MCF 10A (cell line): ENCODE measurements around the gene NTF4. TPM values are rescaled to one million over a fixed set of nuclear protein-coding genes. Genes with fewer than 3 reads are reported as not detected.
"Not testable (repeated sequence)": the region's sequence is repeated elsewhere in the genome, so short reads cannot be mapped to it uniquely, and the experiment has no call there.

ENCODE experiments used
- BruUV-seq: library from RNA; stranded (reverse); fragments of 400-500 nt; replicated peaks from 2 replicates; lab custom pipeline; 2021; lab: Mats Ljungman, UMichigan
- CTCF ChIA-PET: fragments of 300-600 bp; sonication (Branson Sonifier 250); formaldehyde crosslinking; extraction: SDS; loops from one replicate; lab custom pipeline; 2021; ENCODE audit warnings: antibody characterized with exemption, inconsistent platforms; lab: Yijun Ruan, JAX
- POLR2A ChIA-PET: fragments of 300-600, 350-650 bp; sonication (Branson Sonifier 250); formaldehyde crosslinking; extraction: SDS; loops from one replicate; lab custom pipeline; 2020; ENCODE audit warnings: antibody characterized with exemption, inconsistent platforms; lab: Yijun Ruan, JAX
- DNase-seq: peaks from one replicate; pipeline ENCODE4 v3.0.0-alpha.2; 2018; ENCODE audit not compliant: unreplicated experiment
- H3K27ac Mint-ChIP-seq: one replicate; pipeline ENCODE4 v1.8.0; 2022; ENCODE audit warnings: mild to moderate bottlenecking, low read depth, mixed read lengths; ENCODE audit not compliant: unreplicated experiment
- H3K27me3 Mint-ChIP-seq: one replicate; pipeline ENCODE4 v1.8.0; 2022; ENCODE audit warnings: mixed read lengths; ENCODE audit not compliant: insufficient read depth, unreplicated experiment
- H3K36me3 Mint-ChIP-seq: one replicate; pipeline ENCODE4 v1.8.0; 2022; ENCODE audit warnings: mild to moderate bottlenecking, moderate library complexity, mixed read lengths; ENCODE audit not compliant: insufficient read depth, unreplicated experiment
- H3K4me1 Mint-ChIP-seq: one replicate; pipeline ENCODE4 v1.8.0; 2022; ENCODE audit warnings: mixed read lengths; ENCODE audit not compliant: insufficient read depth, unreplicated experiment
- H3K4me3 Mint-ChIP-seq: one replicate; pipeline ENCODE4 v1.8.0; 2022; ENCODE audit warnings: mild to moderate bottlenecking, moderate library complexity, mixed read lengths; ENCODE audit not compliant: unreplicated experiment
- H3K9me3 Mint-ChIP-seq: one replicate; pipeline ENCODE4 v1.8.0; 2022; ENCODE audit warnings: mixed read lengths; ENCODE audit not compliant: unreplicated experiment
- intact Hi-C: fragments of 100-400 bp; cut with micrococcal nuclease; formaldehyde crosslinking; loops from 2 replicates; pipeline ENCODE4 v1.14.1; 2022
- total RNA-seq: library from RNA; stranded (reverse); gene quantifications from 2 replicates; pipeline ENCODE4 v1.2.3, GENCODE V29; 2022
- TF ChIP-seq, protein P1 (sequence below): fragments of 200-600 bp; IDR thresholded peaks from one replicate; pipeline ENCODE4 v1.8.0; 2022; ENCODE audit warnings: antibody characterized with exemption, mild to moderate bottlenecking; ENCODE audit not compliant: unreplicated experiment

NTF4 gene
- total RNA-seq, 1 experiment from 2014 or later: 7.8 TPM

DNA sequence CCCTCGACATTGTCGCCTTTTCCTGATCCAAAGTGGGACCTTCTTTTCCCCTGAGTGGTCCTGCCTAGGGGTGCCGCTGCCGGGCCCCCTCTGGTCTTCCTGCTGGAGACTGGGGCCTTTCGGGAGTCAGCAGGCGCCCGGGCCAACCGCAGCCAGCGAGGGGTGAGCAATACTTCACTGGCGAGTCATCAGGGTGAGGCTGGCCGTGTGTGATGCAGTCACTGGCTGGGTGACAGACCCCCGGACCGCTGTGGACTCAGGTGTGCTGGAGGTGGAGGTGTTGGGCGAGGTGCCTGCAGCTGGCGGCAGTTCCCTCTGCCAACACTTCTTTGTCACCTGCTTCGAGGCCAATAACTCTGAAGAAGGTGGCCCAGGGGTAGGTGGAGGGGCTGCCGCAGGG, 22.4 kb downstream of the NTF4 start:
- TF ChIP-seq, protein P1, sequence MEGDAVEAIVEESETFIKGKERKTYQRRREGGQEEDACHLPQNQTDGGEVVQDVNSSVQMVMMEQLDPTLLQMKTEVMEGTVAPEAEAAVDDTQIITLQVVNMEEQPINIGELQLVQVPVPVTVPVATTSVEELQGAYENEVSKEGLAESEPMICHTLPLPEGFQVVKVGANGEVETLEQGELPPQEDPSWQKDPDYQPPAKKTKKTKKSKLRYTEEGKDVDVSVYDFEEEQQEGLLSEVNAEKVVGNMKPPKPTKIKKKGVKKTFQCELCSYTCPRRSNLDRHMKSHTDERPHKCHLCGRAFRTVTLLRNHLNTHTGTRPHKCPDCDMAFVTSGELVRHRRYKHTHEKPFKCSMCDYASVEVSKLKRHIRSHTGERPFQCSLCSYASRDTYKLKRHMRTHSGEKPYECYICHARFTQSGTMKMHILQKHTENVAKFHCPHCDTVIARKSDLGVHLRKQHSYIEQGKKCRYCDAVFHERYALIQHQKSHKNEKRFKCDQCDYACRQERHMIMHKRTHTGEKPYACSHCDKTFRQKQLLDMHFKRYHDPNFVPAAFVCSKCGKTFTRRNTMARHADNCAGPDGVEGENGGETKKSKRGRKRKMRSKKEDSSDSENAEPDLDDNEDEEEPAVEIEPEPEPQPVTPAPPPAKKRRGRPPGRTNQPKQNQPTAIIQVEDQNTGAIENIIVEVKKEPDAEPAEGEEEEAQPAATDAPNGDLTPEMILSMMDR: no peak
- Mint-ChIP-seq H3K27me3 (no peaks in the 10 kb centered on the region), H3K27ac (peak overlapping the region; percentile 84), H3K4me3 (no peak overlapping the region), H3K36me3 (no peaks in the 10 kb centered on the region), H3K4me1 (peaks cover 12% of the 10 kb centered on the region), H3K9me3 (no peaks in the 10 kb centered on the region)
- BruUV-seq: no TSS peak
- intact Hi-C loops: no loop called here
- no peak for DNase-seq
- CTCF ChIA-PET: no interaction called here
- POLR2A ChIA-PET: no interaction called here

DNA sequence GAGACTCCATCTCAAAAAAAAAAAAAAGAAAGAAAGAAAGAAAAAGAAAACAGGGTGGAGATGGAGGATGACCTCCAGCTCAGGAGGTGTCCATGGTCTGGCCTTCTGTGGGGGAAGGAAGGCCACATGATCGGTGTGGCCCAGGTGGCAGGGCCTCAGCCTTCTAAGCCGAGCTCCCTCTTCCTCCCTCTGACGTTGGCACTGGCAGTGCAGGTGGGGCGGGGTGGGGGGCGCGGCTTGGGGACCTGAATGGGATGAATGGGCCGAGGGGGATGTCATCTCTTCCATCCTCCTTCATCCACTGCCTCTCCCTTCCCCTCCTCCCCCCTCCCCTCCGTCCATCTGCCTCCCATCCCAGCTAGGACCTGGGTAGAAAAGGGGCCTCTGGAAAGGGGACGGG, 24.9 kb downstream of the NTF4 start:
- CTCF ChIA-PET: interaction anchor here (0.7 kb wide), 1 partner anchor 46 kb away, joined by 3 read pairs; the partner anchor contains the start of gene RUVBL2
- BruUV-seq, H3K27me3 Mint-ChIP-seq, H3K4me3 Mint-ChIP-seq, DNase-seq, POLR2A ChIA-PET, H3K27ac Mint-ChIP-seq, H3K36me3 Mint-ChIP-seq, H3K9me3 Mint-ChIP-seq, intact Hi-C loops: not testable (repeated sequence)
- peaks cover 12% of the 10 kb centered on the region for H3K4me1 Mint-ChIP-seq

DNA sequence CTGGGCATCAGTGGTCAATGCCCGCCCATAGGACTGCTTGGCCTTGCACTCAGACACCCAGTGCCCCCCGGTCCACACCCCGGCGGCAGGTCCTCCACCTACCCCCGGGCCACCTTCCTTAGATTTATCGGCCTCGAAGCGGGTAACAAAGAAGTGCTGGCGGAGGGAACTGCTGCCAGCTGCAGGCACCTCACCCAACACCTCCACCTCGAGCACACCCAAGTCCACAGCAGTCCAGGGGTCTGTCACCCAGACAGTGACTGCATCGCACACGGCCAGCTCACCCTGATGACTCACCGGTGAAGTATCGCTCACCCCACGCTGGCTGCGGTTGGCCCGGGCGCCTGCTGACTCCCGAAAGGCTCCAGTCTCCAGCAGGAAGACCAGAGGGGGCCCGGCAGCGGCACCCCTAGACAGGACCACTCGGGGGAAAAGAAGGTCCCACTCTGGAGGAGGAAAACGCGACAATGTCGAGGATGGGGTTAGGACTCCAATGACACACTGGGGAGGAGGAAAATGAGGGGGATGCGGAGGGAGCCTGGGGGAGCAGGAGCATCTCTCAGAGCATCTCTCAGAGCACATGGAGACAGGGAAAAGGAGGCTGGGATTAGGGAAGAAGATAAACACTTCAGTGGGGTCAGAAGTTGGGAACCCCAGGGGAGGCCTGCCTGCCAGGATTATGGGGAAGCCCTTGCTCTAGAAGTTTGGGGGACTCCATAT, 25.9 kb downstream of the NTF4 start:
- H3K9me3 Mint-ChIP-seq, H3K27me3 Mint-ChIP-seq, CTCF ChIA-PET, BruUV-seq, H3K36me3 Mint-ChIP-seq, POLR2A ChIA-PET, H3K27ac Mint-ChIP-seq, H3K4me3 Mint-ChIP-seq, intact Hi-C loops: not testable (repeated sequence)
- peaks cover 12% of the 10 kb centered on the region for H3K4me1 Mint-ChIP-seq
- peak; percentile 68 for DNase-seq

DNA sequence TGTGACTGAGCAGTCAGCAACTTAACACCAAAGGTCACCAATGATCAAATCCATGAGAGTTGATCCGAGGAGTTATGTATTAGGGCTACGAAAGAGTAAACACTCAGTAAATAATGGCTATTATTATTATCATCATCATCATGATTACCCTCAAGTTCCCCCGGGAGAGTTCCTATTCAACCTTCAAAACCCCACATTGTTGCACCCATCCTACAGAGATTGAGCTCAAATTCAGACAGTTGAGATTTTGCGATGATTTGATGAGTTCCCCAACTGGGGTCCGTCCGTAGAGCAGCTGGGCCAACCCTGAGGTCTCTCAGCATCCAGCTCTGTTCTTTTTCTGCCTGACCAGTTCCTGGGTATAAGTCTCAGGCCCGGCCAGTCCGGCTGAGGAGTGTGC, 26.5 kb downstream of the NTF4 start:
- DNase-seq, intact Hi-C loops, H3K27ac Mint-ChIP-seq, H3K27me3 Mint-ChIP-seq, H3K36me3 Mint-ChIP-seq, H3K4me3 Mint-ChIP-seq, POLR2A ChIA-PET, CTCF ChIA-PET, BruUV-seq, H3K9me3 Mint-ChIP-seq: not testable (repeated sequence)
- H3K4me1 Mint-ChIP-seq: peaks cover 12% of the 10 kb centered on the region

DNA sequence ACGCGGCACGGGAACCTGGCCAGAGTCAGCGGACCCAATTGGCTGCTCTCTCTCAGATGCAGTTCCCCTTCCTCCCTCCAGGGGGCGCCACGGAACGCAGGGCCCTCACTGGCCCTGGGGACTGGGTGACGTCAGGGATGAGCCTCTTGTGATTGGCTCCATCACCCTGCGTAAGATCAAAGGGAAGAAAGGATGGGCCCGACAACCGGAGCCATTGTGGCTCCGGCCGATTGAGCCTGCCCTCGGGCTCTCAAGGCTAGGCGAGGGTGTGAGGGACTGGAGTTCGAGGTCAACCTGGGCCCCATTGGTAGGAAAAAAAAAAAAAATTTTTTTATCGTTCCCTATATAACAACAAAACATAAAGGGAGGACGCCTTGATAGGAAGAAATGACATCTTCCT, 27.8 kb downstream of the NTF4 start, which contains the start of gene CGB1:
Gene CGB1 (minus strand): TSS at position 81 of the 400 bp plus-strand sequence. CDS start 184 bp downstream, outside the sequence.
- CTCF ChIA-PET, H3K27me3 Mint-ChIP-seq: not testable (repeated sequence)

More for the DNA sequence above, 27.8 kb downstream of the NTF4 start, which contains the start of gene CGB1:
- intact Hi-C loops, H3K36me3 Mint-ChIP-seq, H3K4me3 Mint-ChIP-seq, POLR2A ChIA-PET, H3K9me3 Mint-ChIP-seq, H3K27ac Mint-ChIP-seq, H3K4me1 Mint-ChIP-seq, BruUV-seq, DNase-seq: not testable (repeated sequence)
- TF ChIP-seq, protein P1: peak; percentile 54
